NT2/D1 (cell line): Measurements from ENCODE around the gene ACSBG1.

ENCODE experiments used
- YY1 ChIP-seq: IDR thresholded peaks from 2 replicates; pipeline ENCODE4 v1.6.1; 2011; ENCODE audit not compliant: insufficient read length, insufficient read depth
- ZNF274 ChIP-seq: IDR thresholded peaks from 2 replicates; pipeline ENCODE4 v1.6.1; 2011; ENCODE audit warnings: mild to moderate bottlenecking, low read depth, low read length

- TF ChIP-seq YY1 (no peak), ZNF274 (no peak)
Measured at GRCh38 chr15:78194568-78194925, 39.8 kb downstream of the ACSBG1 start.
